GM10248 (cell line): Measurements from ENCODE around the gene FBXL17.

Source experiments
- CTCF ChIA-PET: fragments of 300-600 bp; sonication (Branson Sonifier 250); formaldehyde crosslinking; extraction: SDS; loops from one replicate; lab custom pipeline; 2021; ENCODE audit warnings: antibody characterized with exemption; lab: Yijun Ruan, JAX
- POLR2A ChIA-PET: fragments of 350-650 bp; sonication (Branson Sonifier 250); formaldehyde crosslinking; extraction: SDS; loops from one replicate; lab custom pipeline; 2020; ENCODE audit warnings: antibody characterized with exemption; lab: Yijun Ruan, JAX
- DNase-seq: peaks from one replicate; pipeline ENCODE4 v3.0.0; 2012; ENCODE audit errors: extremely low spot score
- CTCF ChIP-seq: IDR thresholded peaks from 2 replicates; pipeline ENCODE4 v1.5.1; 2012; ENCODE audit warnings: mild to moderate bottlenecking, low read depth; ENCODE audit errors: extremely low read depth, missing control alignments, control extremely low read depth

The FBXL17 gene

DNA sequence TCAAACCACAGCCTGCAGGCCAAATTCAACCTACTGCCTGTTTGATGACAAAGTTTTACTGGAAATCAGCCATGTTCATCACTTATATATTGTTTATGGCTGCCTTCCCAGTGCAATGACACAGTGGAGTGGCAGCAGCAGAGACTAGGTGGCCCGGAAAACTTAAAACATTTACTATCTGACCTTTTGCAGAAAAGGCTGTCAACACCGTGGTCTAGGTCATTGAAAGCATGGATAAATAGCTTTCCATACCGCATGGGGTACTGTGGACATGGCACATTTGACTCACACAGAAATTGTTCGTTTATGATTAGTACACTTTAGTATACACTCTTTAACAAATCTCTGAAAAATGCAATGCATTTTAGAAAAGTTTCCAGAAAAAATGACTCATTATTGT is 412.9 kb downstream of the FBXL17 start:
- ChIA-PET POLR2A (no interaction called here), CTCF (interaction anchor here (1.4 kb wide), 1 partner anchor 294 kb away, joined by 3 read pairs; no protein-coding TSS in a partner anchor)
- no peak for TF ChIP-seq CTCF
- DNase-seq, result no peak

- POLR2A ChIA-PET, result no interaction called here
Measured at GRCh38 chr5:107968406-107968843, 413.5 kb downstream of the FBXL17 start.

GRCh38 chr5:107966201-107966600 is 415.7 kb downstream of the FBXL17 start:
- POLR2A ChIA-PET, result no interaction called here
- CTCF ChIA-PET, result no interaction called here
- DNase-seq, result no peak
- no peak for TF ChIP-seq CTCF

More at GRCh38 chr5:107968406-107968843, 413.5 kb downstream of the FBXL17 start:
- no peak for TF ChIP-seq CTCF
- CTCF ChIA-PET, result interaction anchor here (1.4 kb wide), 2 partner anchors 10 to 294 kb away, joined by 3 to 6 read pairs; no protein-coding TSS in a partner anchor
- DNase-seq, result no peak

DNA sequence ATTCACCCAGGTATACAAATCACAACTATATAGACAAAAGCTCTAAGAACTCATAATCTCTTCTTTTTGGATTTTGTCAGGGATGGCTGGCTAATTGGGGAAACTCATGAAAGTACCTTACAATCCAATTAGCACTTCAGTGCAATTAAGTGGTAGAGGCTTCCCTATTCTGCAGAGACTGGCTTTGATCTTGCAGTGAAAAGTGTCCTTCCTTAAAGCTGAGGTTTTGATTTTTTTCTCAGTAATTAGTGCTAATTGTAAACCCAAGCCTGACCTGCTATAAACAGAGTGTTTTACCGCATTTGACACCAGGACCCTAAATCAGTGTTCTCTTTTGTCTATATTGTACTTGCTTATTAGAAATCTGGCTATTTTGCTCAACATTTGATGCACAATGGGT is 417.2 kb downstream of the FBXL17 start:
- TF ChIP-seq CTCF, result no peak
- DNase-seq, result no peak
- CTCF ChIA-PET, result interaction anchor here (0.9 kb wide), 1 partner anchor 295 kb away, joined by 3 read pairs; no protein-coding TSS in a partner anchor
- POLR2A ChIA-PET, result no interaction called here

GRCh38 chr5:107959573-107960279 is 422.2 kb downstream of the FBXL17 start:
- ChIA-PET CTCF (no interaction called here), POLR2A (no interaction called here)
- TF ChIP-seq CTCF, result no peak
- DNase-seq, result no peak

DNA sequence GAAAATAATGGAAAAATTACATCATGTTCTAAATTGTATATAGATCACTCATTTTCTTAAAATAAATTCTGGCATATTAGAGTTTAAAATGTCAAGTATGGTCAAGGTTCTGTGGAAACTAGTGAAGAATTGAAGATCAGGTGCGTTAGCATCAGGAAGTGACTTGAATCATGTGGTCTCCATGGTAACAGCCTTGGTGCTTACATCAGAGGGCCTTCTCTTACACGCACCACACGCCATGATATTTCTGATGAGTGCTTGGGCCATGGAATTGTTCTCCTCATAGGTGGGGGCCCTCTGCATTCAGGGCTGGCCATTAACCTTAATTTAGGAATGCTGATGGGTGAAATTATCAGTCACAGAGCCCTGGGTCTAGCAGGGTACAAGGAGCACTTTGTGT is 423.0 kb downstream of the FBXL17 start:
- ChIA-PET CTCF (interaction anchor here (0.8 to 1.1 kb wide), 3 partner anchors 9 to 24 kb away, joined by 3 to 6 read pairs (median 3); no protein-coding TSS in a partner anchor), POLR2A (no interaction called here)
- TF ChIP-seq CTCF, result no peak
- DNase-seq, result no peak
